HG03520 (cell line): ENCODE measurements around the gene FGGY.

Experiments
- ATAC-seq: cut with Tn5 transposase; IDR thresholded peaks from one replicate; pipeline ENCODE4 v1.9.1; 2021; ENCODE audit warnings: mild to moderate bottlenecking, moderate library complexity; ENCODE audit not compliant: unreplicated experiment

The FGGY gene

GRCh38 chr1:59748123-59748522 is 451.2 kb downstream of the FGGY start:
- ATAC-seq: no peak

GRCh38 chr1:59750328-59751003 is 453.6 kb downstream of the FGGY start:
- ATAC-seq: no peak

- no peak for ATAC-seq
Measured at GRCh38 chr1:59751004-59751395, 454.1 kb downstream of the FGGY start.

- ATAC-seq: no peak
Measured at GRCh38 chr1:59751801-59752200, 454.9 kb downstream of the FGGY start.

DNA sequence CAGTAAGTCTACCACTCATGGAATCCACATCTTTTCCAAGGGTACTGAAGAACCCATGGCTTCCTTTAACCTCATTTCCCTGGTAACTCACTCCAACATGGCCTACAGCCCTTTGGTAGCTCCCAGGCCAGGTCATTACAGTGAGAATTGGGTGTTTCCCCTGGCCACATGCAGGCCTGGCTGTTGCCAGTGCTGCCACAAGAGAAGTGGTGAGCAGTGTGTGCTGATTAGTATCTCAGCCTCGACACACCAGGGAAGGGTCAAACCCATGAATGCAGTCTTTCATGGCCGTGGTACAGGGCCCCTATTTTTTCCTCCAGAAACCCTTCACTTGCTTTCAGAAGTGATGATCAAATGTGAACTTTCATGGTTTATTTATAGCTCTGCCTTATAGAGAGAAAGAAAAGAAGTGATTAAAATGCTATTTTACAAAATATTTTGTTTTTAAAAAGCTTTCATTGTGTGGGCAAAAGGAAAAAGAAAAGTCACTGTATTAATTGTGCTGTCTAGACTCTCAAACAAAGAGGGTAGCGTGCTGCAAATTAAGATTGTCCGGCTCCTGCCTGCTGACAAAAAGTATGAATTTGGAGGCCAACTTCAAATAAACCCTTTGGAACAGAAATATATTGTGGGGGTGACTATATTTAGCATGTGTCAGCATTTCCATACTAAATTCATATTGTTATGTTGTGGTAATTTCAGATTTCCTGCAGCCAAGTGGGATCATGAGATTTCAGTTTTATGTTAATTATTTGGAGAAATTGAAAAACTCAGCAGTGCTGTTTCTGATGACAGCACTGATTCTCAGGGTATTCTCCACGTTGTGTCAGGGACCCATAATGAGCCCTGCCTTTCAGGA is 455.9 kb downstream of the FGGY start:
- ATAC-seq: peak; percentile 60

- ATAC-seq: no peak
Measured at GRCh38 chr1:59755069-59755685, 458.3 kb downstream of the FGGY start.

DNA sequence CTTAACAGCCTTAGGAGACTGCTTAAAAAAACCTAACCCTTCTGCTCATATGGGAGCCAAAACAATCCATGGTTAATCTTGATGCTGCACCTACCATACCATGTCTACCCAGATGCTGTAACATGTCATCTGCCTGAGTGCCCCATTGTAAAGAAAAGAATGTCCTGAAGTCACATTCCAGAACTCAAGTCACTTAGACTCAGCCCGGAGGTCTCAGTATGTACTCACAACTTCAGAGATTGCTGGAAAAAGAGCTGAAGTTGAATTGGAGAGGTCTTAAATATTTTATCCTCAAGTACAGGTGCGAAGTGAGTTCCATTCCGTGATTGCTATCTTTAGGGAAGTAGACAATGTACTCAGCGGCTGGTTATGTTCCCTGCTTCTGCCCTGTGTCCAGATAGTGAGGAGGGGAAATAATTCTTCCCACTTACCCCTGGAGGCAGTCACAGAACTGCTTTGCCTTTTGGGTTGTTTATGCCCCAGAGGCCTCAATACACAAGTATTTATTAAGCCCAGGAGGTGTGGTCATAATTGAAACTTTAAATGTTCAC is 460.4 kb downstream of the FGGY start:
- no peak for ATAC-seq

- peak; percentile 89 for ATAC-seq
Measured at GRCh38 chr1:59759156-59759925, 462.4 kb downstream of the FGGY start.

DNA sequence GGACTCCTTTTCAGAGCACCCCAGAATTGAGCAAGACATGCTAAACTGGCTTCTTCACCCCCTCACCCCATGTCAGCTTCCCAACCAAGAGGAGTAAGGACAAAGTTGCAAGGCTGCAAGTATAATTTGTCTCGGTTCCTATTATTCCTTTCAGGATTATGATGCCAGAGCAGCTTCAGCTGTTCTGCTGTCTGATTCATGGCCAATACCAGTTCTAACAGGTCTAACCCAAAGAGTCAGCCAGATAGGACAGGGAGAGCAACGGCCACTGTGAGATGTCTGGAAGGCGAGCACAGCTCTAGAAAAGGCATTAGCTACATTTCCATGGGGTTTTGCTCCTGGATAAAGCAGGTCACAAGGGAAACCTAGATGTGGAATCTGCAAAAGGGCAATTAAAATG is 464.5 kb downstream of the FGGY start:
- ATAC-seq: no peak

DNA sequence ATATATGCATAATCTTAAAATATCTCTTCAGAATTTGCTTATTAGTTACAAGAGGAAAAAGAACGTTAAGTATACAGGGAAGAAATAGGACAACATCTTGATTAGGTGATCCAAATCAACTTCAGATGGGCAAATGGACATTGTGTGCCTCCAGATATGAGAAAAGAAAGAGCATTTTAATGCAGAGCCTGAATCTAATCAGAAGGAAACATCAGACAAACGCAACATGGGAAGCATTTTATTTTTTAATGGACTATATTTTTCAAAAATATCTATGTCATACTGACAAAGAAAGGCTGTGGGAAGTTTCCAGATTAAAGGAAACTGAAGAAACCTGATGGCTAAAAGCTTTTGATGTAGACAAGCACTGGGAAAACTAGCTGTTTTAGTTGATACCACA is 466.5 kb downstream of the FGGY start:
- no peak for ATAC-seq

DNA sequence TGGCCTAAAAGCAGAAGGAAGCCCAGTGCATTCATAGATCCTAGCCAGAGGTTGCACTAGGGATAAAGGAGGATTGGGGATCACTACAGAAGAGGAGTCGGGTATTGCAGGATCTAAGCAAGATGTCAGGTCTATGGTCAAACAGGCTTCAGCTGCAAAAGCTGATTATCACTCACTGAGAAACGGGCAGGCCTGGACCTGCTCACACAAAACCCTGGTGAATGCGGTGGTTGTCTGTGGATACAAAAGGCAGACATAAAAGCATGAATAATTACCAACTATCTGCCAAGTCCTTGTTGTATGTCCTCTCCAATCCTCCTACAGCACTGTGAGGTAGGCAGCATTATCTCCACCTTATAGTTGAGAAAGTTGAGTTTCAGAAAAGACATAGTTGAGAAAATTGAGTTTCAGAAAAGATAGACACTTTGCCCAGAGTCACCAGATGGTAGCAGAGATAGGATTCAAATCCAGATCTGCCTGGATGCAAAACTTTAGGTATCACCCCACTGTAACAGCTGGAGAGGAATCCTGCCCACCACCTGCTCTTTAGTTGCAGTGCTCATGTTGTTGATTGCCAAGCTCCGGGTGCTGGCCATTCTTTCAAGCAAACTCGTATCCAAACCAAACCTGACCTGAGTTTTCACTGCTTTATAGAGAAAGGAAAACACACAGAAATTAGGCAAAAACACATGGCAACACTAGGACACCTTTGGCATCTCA is 468.3 kb downstream of the FGGY start:
- ATAC-seq: no peak

GRCh38 chr1:59766227-59766855 is 469.4 kb downstream of the FGGY start:
- ATAC-seq: no peak

DNA sequence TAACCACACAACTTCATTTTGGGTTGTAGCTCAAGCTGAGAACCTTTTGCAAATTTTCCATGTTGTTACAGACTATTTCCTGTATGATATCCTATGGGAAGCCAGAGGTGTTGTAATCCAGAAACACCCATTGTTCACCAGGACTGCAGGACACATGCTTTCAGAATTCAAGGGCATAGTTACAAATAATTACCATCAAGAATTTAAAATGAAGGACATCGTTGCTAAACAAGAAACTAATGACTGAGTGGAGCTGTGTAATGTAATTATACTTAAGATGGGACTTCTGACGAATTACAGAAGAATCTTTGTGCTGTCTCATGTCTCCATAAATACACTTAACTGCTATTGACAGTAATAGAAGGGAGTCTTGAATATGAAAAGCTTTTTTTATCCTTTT is 470.2 kb downstream of the FGGY start:
- ATAC-seq: no peak

DNA sequence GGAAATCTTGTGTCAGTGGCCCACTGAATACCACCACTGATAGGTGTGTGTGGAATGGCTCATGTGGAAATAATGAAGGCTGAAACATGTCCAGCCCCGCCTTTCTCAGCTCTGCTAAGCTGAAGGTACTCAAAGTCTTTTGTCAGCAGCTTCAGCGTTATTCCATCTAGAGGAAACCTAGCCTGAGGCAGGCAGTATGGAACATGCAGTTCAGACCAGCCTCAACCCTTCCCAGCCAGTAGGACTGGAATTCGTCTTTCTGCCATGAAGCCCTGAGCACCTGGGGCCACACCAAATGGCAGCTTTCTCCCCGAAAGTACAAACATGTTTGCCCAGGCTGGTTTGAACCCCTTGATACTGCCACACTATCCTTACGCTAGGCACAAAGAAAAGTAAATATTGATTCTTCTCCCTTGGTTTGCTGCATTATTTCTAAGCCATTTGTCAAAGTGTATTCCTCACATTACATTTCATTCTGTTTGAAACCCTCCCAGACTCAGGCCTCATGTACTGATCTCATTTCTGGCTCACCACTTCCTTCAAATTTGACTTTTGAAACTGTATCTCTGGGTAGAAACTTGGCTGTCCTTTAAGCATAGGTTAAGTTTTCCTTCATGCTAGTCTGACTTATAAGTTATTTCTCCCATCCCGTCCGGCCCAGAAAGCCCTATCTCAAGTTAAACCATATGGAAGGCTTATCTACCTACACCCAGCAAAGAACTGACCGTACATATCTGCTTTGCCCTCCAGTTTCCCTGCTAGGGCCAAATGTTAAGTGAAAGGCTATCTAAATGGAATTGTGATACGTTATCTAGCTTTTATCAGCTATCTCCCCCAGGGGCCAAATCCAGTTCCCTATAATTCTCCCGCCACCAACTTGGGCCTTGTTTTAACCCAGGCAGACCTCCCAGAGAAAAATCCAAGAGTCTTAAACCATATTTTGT is 472.2 kb downstream of the FGGY start:
- ATAC-seq: no peak

DNA sequence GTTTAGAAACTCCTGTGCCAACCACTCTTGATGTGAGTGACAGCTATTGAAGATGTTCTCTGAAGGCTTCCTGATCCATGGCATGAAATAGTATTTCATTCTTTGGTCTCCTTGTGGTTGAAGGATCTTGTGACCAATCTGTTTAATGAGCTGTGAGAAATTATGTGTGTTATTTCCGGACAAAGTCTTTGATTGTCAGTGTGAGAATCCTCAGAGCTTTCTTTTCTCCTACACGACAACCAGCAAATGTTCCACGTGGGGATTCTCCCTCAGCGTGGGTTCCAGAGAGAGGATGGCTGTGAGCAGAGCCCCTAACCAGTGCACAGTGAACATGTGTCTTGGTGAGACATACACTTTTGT is 472.8 kb downstream of the FGGY start:
- no peak for ATAC-seq

DNA sequence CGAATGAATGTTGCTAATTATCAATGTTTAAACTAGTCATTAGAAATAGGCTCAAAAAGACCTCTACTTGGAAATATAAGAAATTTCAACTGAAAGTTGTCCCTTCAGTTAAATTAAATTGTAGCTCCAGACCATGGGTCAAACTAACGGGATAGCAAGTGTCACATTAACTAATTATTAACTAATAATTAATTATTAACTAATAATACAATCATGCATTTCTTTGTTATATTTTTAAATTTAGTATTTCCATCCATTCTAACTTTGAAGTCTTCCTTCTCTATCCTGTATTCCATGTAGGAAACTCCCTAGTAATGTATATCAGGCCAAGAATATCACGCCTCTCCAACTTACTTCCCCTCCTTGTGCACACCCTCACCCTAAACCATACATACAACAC is 474.5 kb downstream of the FGGY start:
- no peak for ATAC-seq

GRCh38 chr1:59775480-59775879 is 478.6 kb downstream of the FGGY start:
- ATAC-seq: no peak

DNA sequence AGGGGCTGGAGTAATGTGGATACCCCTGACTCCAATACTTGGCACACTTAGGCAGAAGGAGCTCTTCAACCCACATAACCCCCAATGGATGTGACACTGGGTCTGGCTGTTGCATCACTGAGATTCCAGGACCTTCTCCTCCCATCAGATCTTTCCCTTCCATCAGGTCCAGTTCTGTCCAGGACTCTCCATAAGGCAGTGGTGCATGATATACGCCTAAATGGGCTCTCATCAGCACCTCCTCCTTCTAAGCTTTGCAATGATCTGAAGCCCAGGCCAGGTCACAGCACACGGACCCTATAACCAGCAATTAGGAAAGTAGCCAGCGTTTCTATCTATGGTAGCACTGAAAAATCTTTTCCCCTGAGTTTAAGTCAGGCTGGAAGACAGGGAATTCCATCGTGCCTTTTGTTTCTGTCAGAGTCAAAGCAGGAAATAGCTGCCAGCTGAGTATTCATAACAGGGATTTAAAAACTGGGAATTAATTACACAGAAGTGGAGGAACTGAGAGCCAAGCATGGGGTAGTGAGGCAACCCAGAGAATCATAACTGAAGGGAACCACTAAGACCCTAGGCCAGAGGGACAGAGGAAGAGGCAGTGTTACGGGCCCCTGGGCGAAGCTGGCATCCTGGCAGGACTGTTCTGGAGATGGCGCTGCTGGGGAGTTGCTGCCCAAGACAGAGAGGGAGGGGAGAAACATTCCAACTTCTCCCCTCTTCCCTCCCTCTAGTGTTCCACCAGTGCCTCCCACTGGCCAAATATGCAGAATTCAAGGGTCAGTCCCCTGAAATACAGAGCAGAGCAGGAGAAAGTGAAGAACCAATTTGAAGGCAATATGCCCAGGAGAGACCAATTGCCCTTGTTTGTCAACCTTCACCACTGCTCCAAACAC is 480.3 kb downstream of the FGGY start:
- ATAC-seq: no peak
